SU-DHL-6 (cell line): ENCODE measurements around the gene RABL6.

Experiments
- H2AFZ ChIP-seq: fragments of 200-600 bp; sonication (generic); 2 replicates; pipeline ENCODE4 v1.6.1; 2014; ENCODE audit warnings: low read depth, mild to moderate bottlenecking, moderate library complexity, mixed read lengths, antibody characterized with exemption, low read length; ENCODE audit not compliant: severe bottlenecking
- H3F3A ChIP-seq: fragments of 200-600 bp; shearing (Covaris generic); 2 replicates; pipeline ENCODE4 v1.6.0; 2016; ENCODE audit warnings: antibody characterized with exemption, mild to moderate bottlenecking; ENCODE audit not compliant: insufficient read depth
- H3K27ac ChIP-seq: fragments of 200-600 bp; sonication (generic); 2 replicates; pipeline ENCODE4 v1.5.1; 2016; ENCODE audit warnings: low read depth, mild to moderate bottlenecking, low read length, moderate library complexity, mixed read lengths
- H3K27me3 ChIP-seq: fragments of 200-600 bp; sonication (generic), shearing (Covaris generic); 2 replicates; pipeline ENCODE4 v1.6.0; 2014; ENCODE audit warnings: mild to moderate bottlenecking, low read length
- H3K36me3 ChIP-seq: fragments of 200-600 bp; sonication (generic); 2 replicates; pipeline ENCODE4 v1.6.1; 2014; ENCODE audit warnings: mild to moderate bottlenecking, low read length, mixed read lengths
- H3K4me2 ChIP-seq: fragments of 300-600, 200-600 bp; shearing (Covaris generic), sonication (generic); 2 replicates; pipeline ENCODE4 v1.6.0; 2014; ENCODE audit warnings: low read length, low read depth, mild to moderate bottlenecking; ENCODE audit not compliant: poor library complexity, severe bottlenecking
- H3K4me3 ChIP-seq: fragments of 200-600 bp; sonication (generic); 2 replicates; pipeline ENCODE4 v1.5.1; 2014; ENCODE audit warnings: antibody characterized with exemption, low read length, mild to moderate bottlenecking, mixed read lengths; ENCODE audit not compliant: insufficient read depth, poor library complexity, severe bottlenecking
- H3K79me2 ChIP-seq: fragments of 200-600 bp; sonication (generic); 2 replicates; pipeline ENCODE4 v1.6.1; 2014; ENCODE audit warnings: mild to moderate bottlenecking, low read length, moderate library complexity; ENCODE audit not compliant: insufficient read depth
- H3K9ac ChIP-seq: fragments of 200-600 bp; sonication (generic); 2 replicates; pipeline ENCODE4 v1.7.0; 2014; ENCODE audit warnings: mild to moderate bottlenecking, low read length
- H3K9me2 ChIP-seq: fragments of 200-600 bp; sonication (generic); replicated peaks from 2 replicates; pipeline ENCODE4 v1.6.1; 2014; ENCODE audit warnings: low read length; ENCODE audit not compliant: insufficient read depth
- H3K9me3 ChIP-seq: fragments of 200-600 bp; sonication (generic); 2 replicates; pipeline ENCODE4 v1.6.1; 2014; ENCODE audit warnings: low read length, mixed read lengths; ENCODE audit not compliant: insufficient read depth
- H4K20me1 ChIP-seq: fragments of 200-600 bp; sonication (generic); 2 replicates; pipeline ENCODE4 v1.6.1; 2014; ENCODE audit warnings: low read depth, mild to moderate bottlenecking, antibody characterized with exemption, low read length, moderate library complexity, mixed read lengths
- EZH2phosphoT487 ChIP-seq: fragments of 200-600 bp; sonication (generic), shearing (Covaris generic); conservative IDR thresholded peaks from 2 replicates; pipeline ENCODE4 v1.6.1; 2018; ENCODE audit warnings: mild to moderate bottlenecking, antibody characterized with exemption, low read length, moderate library complexity, mixed read lengths
- TF ChIP-seq, protein P1 (sequence below): fragments of 200-600 bp; sonication (generic); IDR thresholded peaks from one replicate; pipeline ENCODE4 v1.5.1; 2017; ENCODE audit warnings: antibody characterized with exemption, mild to moderate bottlenecking, low read length, moderate library complexity; ENCODE audit not compliant: insufficient read depth, poor library complexity, severe bottlenecking

Gene RABL6

DNA sequence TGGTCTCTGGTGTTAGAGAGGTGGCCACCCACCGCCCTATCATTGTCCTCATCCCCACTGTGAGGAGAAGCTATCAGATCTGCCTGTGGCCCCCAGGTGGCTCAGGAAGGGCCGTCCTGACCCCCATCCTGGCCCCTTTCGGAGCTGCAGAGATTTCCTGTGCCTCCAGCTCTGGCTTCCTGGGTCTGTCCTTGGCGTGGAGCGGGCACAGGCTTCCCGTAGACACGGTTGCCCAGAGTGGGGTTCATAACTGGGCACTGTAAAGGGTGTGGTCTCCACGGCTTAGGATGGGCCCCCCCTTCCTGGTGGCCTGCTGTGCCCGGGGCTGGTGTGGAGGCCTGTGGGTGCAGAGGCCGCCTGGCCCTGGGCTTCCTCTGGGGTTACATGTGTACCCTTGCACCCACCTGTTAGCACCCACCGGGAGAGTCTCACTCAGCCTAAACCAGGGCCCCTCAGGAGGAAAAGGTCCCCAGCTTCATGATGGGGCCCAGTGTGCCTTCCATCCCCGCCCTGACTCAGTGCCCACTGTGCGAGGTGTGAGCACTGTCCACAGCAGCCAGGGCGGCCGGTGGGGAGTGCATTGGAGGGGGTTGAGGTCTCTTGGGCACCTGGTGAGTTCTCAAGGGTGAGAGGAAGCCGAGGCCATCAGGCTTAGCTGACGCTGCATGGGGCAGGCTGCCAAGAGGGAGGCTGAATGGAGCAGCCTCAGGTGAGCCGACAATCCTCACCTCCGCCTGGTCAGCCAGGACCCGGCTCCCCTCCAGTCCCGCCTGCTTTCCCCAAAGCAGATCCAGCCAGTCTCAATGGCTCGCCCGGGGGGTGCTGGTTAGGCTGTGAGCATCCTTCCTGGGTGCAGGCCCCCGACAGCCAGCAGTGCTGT lies 19.2 kb downstream of the RABL6 start:
- H2AFZ ChIP-seq, result no peak overlapping the region
- H3K36me3 ChIP-seq, result no peaks in the 10 kb centered on the region
- H3K27me3 ChIP-seq, result no peaks in the 10 kb centered on the region

GRCh38 chr9:136827794-136828473 lies 20.2 kb downstream of the RABL6 start:
- no peak overlapping the region for H2AFZ ChIP-seq
- H3K9ac ChIP-seq, result no peak overlapping the region
- H3K36me3 ChIP-seq, result no peaks in the 10 kb centered on the region
- H3K27me3 ChIP-seq, result no peaks in the 10 kb centered on the region
- H3K9me2 ChIP-seq, result no peaks in the 10 kb centered on the region
- H3F3A ChIP-seq, result no peaks in the 10 kb centered on the region
- no peaks in the 10 kb centered on the region for H3K9me3 ChIP-seq
- H3K4me3 ChIP-seq, result no peak overlapping the region
- H4K20me1 ChIP-seq, result no peaks in the 10 kb centered on the region
- H3K79me2 ChIP-seq, result no peaks in the 10 kb centered on the region; the same call in 1 of the 2 replicates
- no peak overlapping the region for H3K4me2 ChIP-seq
- H3K27ac ChIP-seq, result no peak overlapping the region
- no peak for TF ChIP-seq EZH2phosphoT487

More for the DNA sequence above, 19.2 kb downstream of the RABL6 start:
- TF ChIP-seq, protein P1, sequence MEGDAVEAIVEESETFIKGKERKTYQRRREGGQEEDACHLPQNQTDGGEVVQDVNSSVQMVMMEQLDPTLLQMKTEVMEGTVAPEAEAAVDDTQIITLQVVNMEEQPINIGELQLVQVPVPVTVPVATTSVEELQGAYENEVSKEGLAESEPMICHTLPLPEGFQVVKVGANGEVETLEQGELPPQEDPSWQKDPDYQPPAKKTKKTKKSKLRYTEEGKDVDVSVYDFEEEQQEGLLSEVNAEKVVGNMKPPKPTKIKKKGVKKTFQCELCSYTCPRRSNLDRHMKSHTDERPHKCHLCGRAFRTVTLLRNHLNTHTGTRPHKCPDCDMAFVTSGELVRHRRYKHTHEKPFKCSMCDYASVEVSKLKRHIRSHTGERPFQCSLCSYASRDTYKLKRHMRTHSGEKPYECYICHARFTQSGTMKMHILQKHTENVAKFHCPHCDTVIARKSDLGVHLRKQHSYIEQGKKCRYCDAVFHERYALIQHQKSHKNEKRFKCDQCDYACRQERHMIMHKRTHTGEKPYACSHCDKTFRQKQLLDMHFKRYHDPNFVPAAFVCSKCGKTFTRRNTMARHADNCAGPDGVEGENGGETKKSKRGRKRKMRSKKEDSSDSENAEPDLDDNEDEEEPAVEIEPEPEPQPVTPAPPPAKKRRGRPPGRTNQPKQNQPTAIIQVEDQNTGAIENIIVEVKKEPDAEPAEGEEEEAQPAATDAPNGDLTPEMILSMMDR, result no peak
- no peak for TF ChIP-seq EZH2phosphoT487
- Histone ChIP-seq H3K9me3 (no peaks in the 10 kb centered on the region), H3K4me3 (no peak overlapping the region), H3K27ac (no peak overlapping the region), H3K9ac (no peak overlapping the region), H3F3A (no peaks in the 10 kb centered on the region), H4K20me1 (no peaks in the 10 kb centered on the region), H3K79me2 (no peaks in the 10 kb centered on the region; the same call in 1 of the 2 replicates), H3K9me2 (no peaks in the 10 kb centered on the region), H3K4me2 (no peak overlapping the region)

DNA sequence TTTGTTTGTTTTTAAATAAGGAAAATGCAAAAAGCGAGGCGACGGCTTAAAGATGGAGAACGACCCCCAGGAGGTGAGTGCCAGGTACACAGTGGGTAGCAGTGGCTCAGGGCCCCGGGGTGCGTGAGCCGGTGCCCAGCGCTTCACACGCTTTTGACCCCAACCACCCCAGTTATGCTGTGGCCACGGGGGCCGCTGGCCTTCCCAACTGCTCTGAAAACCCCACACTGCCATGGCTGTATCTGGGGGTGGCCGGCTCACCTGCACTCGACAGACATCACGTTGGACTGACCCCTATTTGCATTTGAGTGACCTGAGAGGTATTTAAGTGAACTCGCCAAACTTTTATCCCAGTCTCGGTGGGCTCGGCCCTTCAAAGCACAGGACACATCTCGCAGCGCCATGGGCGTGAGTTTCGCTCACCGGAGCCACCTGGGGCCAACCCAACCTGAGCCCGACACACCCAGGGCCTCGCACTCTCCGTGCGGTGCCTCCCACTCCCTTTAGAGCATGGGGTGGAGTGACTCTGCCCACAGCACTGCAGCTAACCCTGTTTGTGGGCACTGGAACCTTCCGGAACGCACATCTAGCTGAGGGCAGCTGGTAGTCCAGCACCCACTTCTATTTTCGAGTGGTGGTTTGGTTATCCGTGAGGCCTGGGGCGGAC lies 20.9 kb downstream of the RABL6 start:
- Histone ChIP-seq H3K27ac (no peak overlapping the region), H3K4me2 (no peak overlapping the region), H4K20me1 (no peaks in the 10 kb centered on the region), H3K4me3 (no peak overlapping the region), H3K9ac (no peak overlapping the region), H3K9me3 (no peaks in the 10 kb centered on the region), H3K79me2 (no peaks in the 10 kb centered on the region), H3F3A (no peaks in the 10 kb centered on the region), H3K9me2 (no peaks in the 10 kb centered on the region), H3K27me3 (no peaks in the 10 kb centered on the region), H3K36me3 (no peaks in the 10 kb centered on the region), H2AFZ (no peak overlapping the region)
- TF ChIP-seq, protein P1, result no peak
- TF ChIP-seq EZH2phosphoT487, result no peak
